ENCODE results near the gene MINDY2.
"Not testable (repeated sequence)": the region's sequence is repeated elsewhere in the genome, so short reads cannot be mapped to it uniquely, and the experiment has no call there.

The MINDY2 gene

GRCh38 chr15:58870451-58870850, 99.3 kb downstream of the MINDY2 start:
- Histone ChIP-seq H3K36me3 (ENCODE audit: insufficient read depth, insufficient read length, low read length) (no peaks in the 10 kb centered on the region), H3K4me1 (ENCODE audit: insufficient read depth, insufficient read length) (peaks cover 4% of the 10 kb centered on the region), H3K9ac (ENCODE audit: insufficient read length, low read depth) (no peak overlapping the region), H3K27me3 (ENCODE audit: insufficient read depth, insufficient read length) (no peaks in the 10 kb centered on the region), H3K4me3 (ENCODE audit: insufficient read length, low read depth) (no peak overlapping the region), H3K9me3 (ENCODE audit: insufficient read depth, low read length) (no peaks in the 10 kb centered on the region)
- no peak for DNase-seq (ENCODE audit: low read depth, low spot score)
- no peak for TF ChIP-seq SUZ12 (IDR thresholded peaks at IDR 0.05; ENCODE audit: extremely low read depth, insufficient read depth, insufficient read length)
- no peak for TF ChIP-seq YY1 (IDR thresholded peaks at IDR 0.05; ENCODE audit: insufficient read depth, insufficient read length)
- no peak for TF ChIP-seq ZNF274 (IDR thresholded peaks at IDR 0.05; ENCODE audit: low read depth, low read length)

DNA sequence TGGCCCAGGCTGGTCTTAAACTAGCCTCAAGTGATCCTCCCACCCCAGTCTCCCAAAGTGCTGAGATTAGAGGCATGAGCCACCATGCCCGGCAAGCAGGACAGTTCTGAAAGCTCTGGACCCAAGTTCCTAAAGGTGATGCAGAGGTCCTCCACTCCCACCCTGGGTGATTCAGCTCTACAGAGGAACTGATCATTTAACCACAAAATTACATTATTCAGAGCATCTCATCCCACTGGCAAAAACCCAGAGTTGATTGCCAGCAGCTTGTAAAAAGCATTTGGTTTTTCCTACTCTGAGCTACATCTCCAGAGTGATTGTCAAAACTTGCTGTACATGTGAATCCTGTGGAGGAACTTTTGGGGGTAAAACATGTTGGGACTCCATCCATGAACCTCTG, 102.2 kb downstream of the MINDY2 start:
- no peaks in the 10 kb centered on the region for H3K27me3 ChIP-seq (ENCODE audit: insufficient read depth, insufficient read length)
- no peak for DNase-seq (ENCODE audit: low read depth, low spot score)
- H3K4me3 ChIP-seq (ENCODE audit: insufficient read length, low read depth): no peak overlapping the region
- H3K4me1 ChIP-seq (ENCODE audit: insufficient read depth, insufficient read length): no peaks in the 10 kb centered on the region
- TF ChIP-seq YY1 (IDR thresholded peaks at IDR 0.05; ENCODE audit: insufficient read depth, insufficient read length): no peak
- TF ChIP-seq SUZ12 (IDR thresholded peaks at IDR 0.05; ENCODE audit: extremely low read depth, insufficient read depth, insufficient read length): no peak
- TF ChIP-seq ZNF274 (IDR thresholded peaks at IDR 0.05; ENCODE audit: low read depth, low read length): no peak
- no peaks in the 10 kb centered on the region for H3K9me3 ChIP-seq (ENCODE audit: insufficient read depth, low read length)
- H3K36me3 ChIP-seq (ENCODE audit: insufficient read depth, insufficient read length, low read length): peaks cover 11% of the 10 kb centered on the region
- no peak overlapping the region for H3K9ac ChIP-seq (ENCODE audit: insufficient read length, low read depth)

GRCh38 chr15:58875343-58875742, 104.2 kb downstream of the MINDY2 start:
- TF ChIP-seq SUZ12 (IDR thresholded peaks at IDR 0.05; ENCODE audit: extremely low read depth, insufficient read depth, insufficient read length): no peak
- no peak for TF ChIP-seq ZNF274 (IDR thresholded peaks at IDR 0.05; ENCODE audit: low read depth, low read length)
- TF ChIP-seq YY1 (IDR thresholded peaks at IDR 0.05; ENCODE audit: insufficient read depth, insufficient read length): no peak
- Histone ChIP-seq H3K4me3 (ENCODE audit: insufficient read length, low read depth) (no peak overlapping the region), H3K36me3 (ENCODE audit: insufficient read depth, insufficient read length, low read length) (peaks cover 32% of the 10 kb centered on the region), H3K27me3 (ENCODE audit: insufficient read depth, insufficient read length) (no peaks in the 10 kb centered on the region), H3K9ac (ENCODE audit: insufficient read length, low read depth) (no peak overlapping the region), H3K4me1 (ENCODE audit: insufficient read depth, insufficient read length) (no peaks in the 10 kb centered on the region), H3K9me3 (ENCODE audit: insufficient read depth, low read length) (no peaks in the 10 kb centered on the region)
- DNase-seq (ENCODE audit: low read depth, low spot score): no peak

- peaks cover 44% of the 10 kb centered on the region for H3K36me3 ChIP-seq (ENCODE audit: insufficient read depth, insufficient read length, low read length)
- no peak overlapping the region for H3K9ac ChIP-seq (ENCODE audit: insufficient read length, low read depth)
- H3K27me3 ChIP-seq (ENCODE audit: insufficient read depth, insufficient read length): no peaks in the 10 kb centered on the region
- TF ChIP-seq ZNF274 (IDR thresholded peaks at IDR 0.05; ENCODE audit: low read depth, low read length): no peak
- no peak for TF ChIP-seq SUZ12 (IDR thresholded peaks at IDR 0.05; ENCODE audit: extremely low read depth, insufficient read depth, insufficient read length)
- no peak for TF ChIP-seq YY1 (IDR thresholded peaks at IDR 0.05; ENCODE audit: insufficient read depth, insufficient read length)
- DNase-seq (ENCODE audit: low read depth, low spot score): no peak
- H3K9me3 ChIP-seq (ENCODE audit: insufficient read depth, low read length): no peaks in the 10 kb centered on the region
- H3K4me3 ChIP-seq (ENCODE audit: insufficient read length, low read depth): no peak overlapping the region
- no peaks in the 10 kb centered on the region for H3K4me1 ChIP-seq (ENCODE audit: insufficient read depth, insufficient read length)
Observed at GRCh38 chr15:58876306-58877106, 105.4 kb downstream of the MINDY2 start.

DNA sequence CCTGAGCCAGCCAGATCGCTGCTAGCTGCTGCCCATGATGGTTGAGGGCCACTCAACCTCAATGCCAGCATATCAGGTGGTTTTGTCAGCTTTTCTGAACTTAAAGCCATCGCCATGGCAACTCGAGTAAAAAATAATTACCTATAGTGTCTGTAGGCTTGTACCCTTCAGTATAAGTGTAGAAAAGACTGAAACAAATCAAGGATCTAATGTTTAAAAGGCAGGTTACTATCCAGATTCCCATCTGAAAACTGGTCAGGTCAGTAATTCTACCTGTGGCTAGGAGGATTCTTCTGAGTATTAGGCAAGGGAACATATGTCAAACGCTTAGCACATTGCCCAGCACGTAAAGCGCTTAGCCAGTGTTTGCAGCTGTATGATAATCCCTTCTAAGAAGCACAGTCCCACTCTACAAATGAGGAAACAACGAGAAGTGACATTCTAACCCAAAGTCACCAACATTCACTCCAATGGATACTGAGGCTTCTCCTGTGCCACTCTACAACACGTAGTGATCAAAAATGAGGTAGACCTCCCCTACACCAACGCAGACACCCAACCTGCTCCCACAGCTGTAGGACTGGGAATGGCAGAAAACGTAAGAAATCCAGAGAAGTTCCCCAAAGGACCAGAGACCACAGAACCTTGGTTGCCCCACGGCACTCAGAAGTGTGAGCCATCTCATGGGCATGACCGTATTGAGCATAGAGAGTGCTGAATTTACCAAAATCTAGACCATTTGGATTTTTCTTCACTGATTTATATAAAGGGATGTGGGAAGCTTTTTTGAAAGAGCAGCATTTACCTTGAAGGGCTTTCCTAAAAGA, 107.1 kb downstream of the MINDY2 start:
- H3K27me3 ChIP-seq (ENCODE audit: insufficient read depth, insufficient read length): no peaks in the 10 kb centered on the region
- TF ChIP-seq ZNF274 (IDR thresholded peaks at IDR 0.05; ENCODE audit: low read depth, low read length) (no peak), SUZ12 (IDR thresholded peaks at IDR 0.05; ENCODE audit: extremely low read depth, insufficient read depth, insufficient read length) (no peak), YY1 (IDR thresholded peaks at IDR 0.05; ENCODE audit: insufficient read depth, insufficient read length) (no peak)
- H3K4me3 ChIP-seq (ENCODE audit: insufficient read length, low read depth): no peak overlapping the region
- H3K36me3 ChIP-seq (ENCODE audit: insufficient read depth, insufficient read length, low read length): peaks cover 59% of the 10 kb centered on the region
- H3K4me1 ChIP-seq (ENCODE audit: insufficient read depth, insufficient read length): no peaks in the 10 kb centered on the region
- DNase-seq (ENCODE audit: low read depth, low spot score): no peak
- H3K9ac ChIP-seq (ENCODE audit: insufficient read length, low read depth): no peak overlapping the region
- no peaks in the 10 kb centered on the region for H3K9me3 ChIP-seq (ENCODE audit: insufficient read depth, low read length)

- Histone ChIP-seq H3K9ac (ENCODE audit: insufficient read length, low read depth) (no peak overlapping the region), H3K36me3 (ENCODE audit: insufficient read depth, insufficient read length, low read length) (peaks cover 76% of the 10 kb centered on the region), H3K4me1 (ENCODE audit: insufficient read depth, insufficient read length) (no peaks in the 10 kb centered on the region), H3K4me3 (ENCODE audit: insufficient read length, low read depth) (no peak overlapping the region), H3K9me3 (ENCODE audit: insufficient read depth, low read length) (no peaks in the 10 kb centered on the region), H3K27me3 (ENCODE audit: insufficient read depth, insufficient read length) (no peaks in the 10 kb centered on the region)
- TF ChIP-seq YY1 (IDR thresholded peaks at IDR 0.05; ENCODE audit: insufficient read depth, insufficient read length) (no peak), SUZ12 (IDR thresholded peaks at IDR 0.05; ENCODE audit: extremely low read depth, insufficient read depth, insufficient read length) (no peak), ZNF274 (IDR thresholded peaks at IDR 0.05; ENCODE audit: low read depth, low read length) (no peak)
- no peak for DNase-seq (ENCODE audit: low read depth, low spot score)
Observed at GRCh38 chr15:58880320-58880719, 109.2 kb downstream of the MINDY2 start.

DNA sequence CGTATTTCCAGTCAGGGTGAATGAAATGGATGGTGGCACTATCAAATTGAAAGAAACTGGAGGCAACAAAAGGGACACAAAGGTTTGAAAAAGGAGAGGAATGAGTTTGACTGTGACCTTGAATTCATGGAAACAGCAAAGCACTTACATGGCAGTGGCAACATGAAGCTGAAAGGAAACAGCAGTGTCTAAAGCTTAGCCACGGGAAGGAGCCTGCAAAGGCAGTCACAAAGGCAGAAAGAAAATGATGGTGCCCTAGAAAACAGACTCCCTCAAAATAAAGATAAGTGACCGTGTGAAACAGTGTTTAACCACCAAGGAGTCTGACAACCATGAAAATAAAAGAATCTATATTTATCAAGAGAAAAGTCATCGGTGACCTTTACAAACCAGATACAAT, 111.1 kb downstream of the MINDY2 start:
- Histone ChIP-seq H3K27me3 (ENCODE audit: insufficient read depth, insufficient read length) (no peaks in the 10 kb centered on the region), H3K36me3 (ENCODE audit: insufficient read depth, insufficient read length, low read length) (peaks cover 92% of the 10 kb centered on the region), H3K9me3 (ENCODE audit: insufficient read depth, low read length) (no peaks in the 10 kb centered on the region), H3K4me1 (ENCODE audit: insufficient read depth, insufficient read length) (no peaks in the 10 kb centered on the region), H3K4me3 (ENCODE audit: insufficient read length, low read depth) (no peak overlapping the region), H3K9ac (ENCODE audit: insufficient read length, low read depth) (no peak overlapping the region)
- TF ChIP-seq ZNF274 (IDR thresholded peaks at IDR 0.05; ENCODE audit: low read depth, low read length) (no peak), SUZ12 (IDR thresholded peaks at IDR 0.05; ENCODE audit: extremely low read depth, insufficient read depth, insufficient read length) (no peak), YY1 (IDR thresholded peaks at IDR 0.05; ENCODE audit: insufficient read depth, insufficient read length) (no peak)
- DNase-seq (ENCODE audit: low read depth, low spot score): no peak

GRCh38 chr15:58883926-58884325, 112.8 kb downstream of the MINDY2 start:
- H3K4me3 ChIP-seq (ENCODE audit: insufficient read length, low read depth); H3K9me3 ChIP-seq (ENCODE audit: insufficient read depth, low read length); H3K9ac ChIP-seq (ENCODE audit: insufficient read length, low read depth); DNase-seq (ENCODE audit: low read depth, low spot score); H3K4me1 ChIP-seq (ENCODE audit: insufficient read depth, insufficient read length); H3K27me3 ChIP-seq (ENCODE audit: insufficient read depth, insufficient read length): not testable (repeated sequence)
- H3K36me3 ChIP-seq (ENCODE audit: insufficient read depth, insufficient read length, low read length): peaks cover 94% of the 10 kb centered on the region

All from NT2/D1 (cell line).